HUES48 (cell line): ENCODE results near the gene TENT4A.
"Not testable (repeated sequence)": the region's sequence is repeated elsewhere in the genome, so short reads cannot be mapped to it uniquely, and the experiment has no call there.

Experiments
- H3K27ac ChIP-seq: one replicate; pipeline ENCODE4 v1.7.0; 2013; ENCODE audit warnings: low read depth, low read length, inconsistent platforms
- H3K27me3 ChIP-seq: 2 replicates; pipeline ENCODE4 v1.6.1; 2013; ENCODE audit warnings: mild to moderate bottlenecking, low read length; ENCODE audit not compliant: control insufficient read depth, insufficient read depth
- H3K36me3 ChIP-seq: 2 replicates; pipeline ENCODE4 v1.6.1; 2013; ENCODE audit warnings: low read length; ENCODE audit not compliant: control insufficient read depth, insufficient read depth
- H3K4me1 ChIP-seq: 2 replicates; pipeline ENCODE4 v1.6.1; 2013; ENCODE audit warnings: mild to moderate bottlenecking, low read length; ENCODE audit not compliant: control insufficient read depth, insufficient read depth
- H3K4me3 ChIP-seq: 2 replicates; pipeline ENCODE4 v1.5.1; 2013; ENCODE audit warnings: mild to moderate bottlenecking, low read depth, low read length
- H3K9ac ChIP-seq: 2 replicates; pipeline ENCODE4 v1.6.1; 2013; ENCODE audit warnings: mild to moderate bottlenecking, low read depth, low read length, moderate library complexity
- H3K9me3 ChIP-seq: 2 replicates; pipeline ENCODE4 v1.6.1; 2013; ENCODE audit warnings: low read length; ENCODE audit not compliant: control insufficient read depth, insufficient read depth

Gene TENT4A

DNA sequence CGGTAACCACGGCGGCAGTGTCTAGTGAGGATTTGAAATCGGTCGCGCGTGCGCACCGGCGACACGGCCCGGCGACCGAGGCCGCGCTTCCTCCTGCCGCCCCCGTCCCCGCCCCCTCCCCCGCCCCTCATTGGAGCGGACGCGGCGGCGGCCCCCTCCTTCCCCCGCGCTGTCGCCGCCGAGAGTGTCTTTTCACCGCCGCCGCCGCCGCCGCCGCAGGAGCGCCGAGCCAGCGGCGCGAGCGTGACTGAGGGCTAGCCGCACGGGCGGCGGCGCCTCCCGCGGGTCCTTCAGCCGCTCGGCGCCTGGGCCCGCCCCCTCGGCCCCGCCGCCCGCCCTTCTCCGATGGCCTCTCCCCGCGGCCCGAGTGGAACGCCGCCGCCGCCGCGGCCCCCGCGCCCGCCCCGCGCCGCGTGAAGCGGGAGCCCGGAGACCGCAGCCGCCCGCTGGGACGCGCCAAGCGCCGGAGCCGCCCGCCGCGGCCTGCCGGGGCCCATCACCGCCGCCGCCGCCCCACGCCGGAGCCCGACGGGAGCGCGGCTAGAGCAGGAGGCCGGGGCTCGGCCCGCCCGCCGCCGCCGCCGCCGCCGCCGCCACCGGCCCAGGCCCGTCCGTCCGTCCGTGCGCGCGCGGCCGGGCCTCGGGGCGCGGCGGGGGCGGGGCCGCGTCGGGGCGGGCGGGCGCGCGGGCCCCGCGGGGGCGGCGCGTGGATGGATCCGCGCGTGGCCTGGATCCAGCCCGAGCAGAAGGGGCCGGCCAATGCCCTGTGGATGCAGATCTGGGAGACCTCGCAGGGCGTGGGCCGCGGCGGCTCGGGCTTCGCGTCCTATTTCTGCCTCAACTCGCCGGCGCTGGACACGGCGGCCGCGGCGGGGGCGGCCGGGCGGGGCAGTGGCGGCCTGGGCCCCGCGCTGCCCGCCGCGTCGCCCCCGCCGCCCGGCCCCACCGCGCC is at the start of gene TENT4A:
Gene TENT4A, plus strand, starts transcription at position 159 of the 952 bp plus-strand sequence. Its CDS starts 552 bp downstream, at position 711.
- no peaks in the 10 kb centered on the region for H3K9me3 ChIP-seq
- peaks cover 8% of the 10 kb centered on the region; the same call in 1 of the 2 replicates for H3K27me3 ChIP-seq
- H3K4me1 ChIP-seq = peaks cover 20% of the 10 kb centered on the region
- peaks cover 8% of the 10 kb centered on the region; the same call in 1 of the 2 replicates for H3K36me3 ChIP-seq
- peak within 1 kb of the TSS; percentile 77 for H3K9ac ChIP-seq
- H3K27ac ChIP-seq = peak within 1 kb of the TSS; percentile 95
- H3K4me3 ChIP-seq = peak within 1 kb of the TSS; percentile 77

DNA sequence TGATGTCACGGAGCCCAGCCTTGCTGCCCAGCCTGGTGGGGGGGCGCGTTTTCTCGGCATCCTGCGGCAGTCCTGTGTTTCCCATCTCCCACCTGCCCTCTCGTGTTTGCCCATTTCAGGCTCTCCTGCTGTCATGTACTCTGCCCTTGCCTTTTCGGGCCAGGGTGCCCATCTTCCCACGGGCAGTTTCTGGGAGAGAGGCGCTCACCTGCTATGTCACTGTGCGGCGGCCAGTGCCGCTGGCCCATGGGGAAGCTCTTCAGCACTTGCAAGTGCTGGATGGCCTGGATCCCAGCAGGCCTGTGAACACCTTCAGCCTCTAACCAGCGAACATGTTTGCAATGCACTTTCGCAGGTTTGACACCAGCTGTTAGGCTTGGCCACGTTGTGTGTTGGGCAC is 46.5 kb upstream of the TENT4A start:
- Histone ChIP-seq H3K9ac (no peak overlapping the region), H3K9me3 (no peaks in the 10 kb centered on the region), H3K27me3 (no peaks in the 10 kb centered on the region), H3K4me1 (0 out of 2 replicates have a peak, but pooled peaks cover 3% of the 10 kb centered on the region), H3K36me3 (peaks cover 12% of the 10 kb centered on the region; the same call in 1 of the 2 replicates), H3K27ac (no peak overlapping the region), H3K4me3 (no peak overlapping the region)

DNA sequence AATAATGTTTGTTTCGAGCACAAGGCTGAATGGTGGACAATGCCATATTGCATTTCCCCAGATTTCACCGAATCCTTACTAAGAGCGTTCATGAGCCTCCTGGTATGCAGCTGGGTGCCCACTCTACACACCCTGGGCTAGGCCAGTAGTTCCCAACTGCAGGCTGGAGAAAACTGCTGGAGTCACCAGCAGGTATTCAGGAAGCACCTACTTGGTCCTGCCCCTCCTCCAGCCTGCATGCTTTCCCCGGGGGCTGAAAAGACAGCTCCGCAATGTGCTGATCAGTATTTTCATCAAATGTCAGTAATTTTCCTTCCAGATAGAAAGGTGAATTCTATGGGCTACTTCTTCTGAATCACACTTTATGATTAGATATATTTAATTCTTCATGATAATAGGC is 45.6 kb upstream of the TENT4A start:
- H3K9ac ChIP-seq = no peak overlapping the region
- H3K27me3 ChIP-seq = no peaks in the 10 kb centered on the region
- H3K4me3 ChIP-seq = no peak overlapping the region
- peaks cover 7% of the 10 kb centered on the region; the same call in 1 of the 2 replicates for H3K36me3 ChIP-seq
- H3K27ac ChIP-seq = no peak overlapping the region
- H3K4me1 ChIP-seq = 0 out of 2 replicates have a peak, but pooled peaks cover 3% of the 10 kb centered on the region
- H3K9me3 ChIP-seq = no peaks in the 10 kb centered on the region

DNA sequence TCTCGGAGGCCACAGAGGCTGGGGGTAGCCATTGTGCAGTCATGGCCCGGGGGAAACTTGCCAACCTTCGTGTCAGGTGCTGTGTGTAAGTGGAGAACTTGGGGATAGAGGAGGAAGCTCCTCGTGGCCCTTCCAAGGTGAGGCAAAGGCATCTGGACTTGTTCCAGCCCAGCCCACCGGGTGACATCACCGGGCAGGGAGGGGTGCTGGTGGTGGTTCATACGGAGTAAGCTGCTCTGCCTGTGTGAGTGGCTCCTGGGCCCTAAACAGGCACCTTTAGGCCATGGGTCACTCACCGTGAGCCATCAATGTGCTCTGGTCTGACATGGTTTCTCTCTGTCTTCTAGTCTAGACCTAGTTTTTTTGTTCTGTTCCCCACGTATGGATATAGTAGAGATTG is 44.5 kb upstream of the TENT4A start:
- not testable (repeated sequence) for H3K9ac ChIP-seq, H3K4me1 ChIP-seq, H3K27me3 ChIP-seq, H3K36me3 ChIP-seq, H3K27ac ChIP-seq, H3K4me3 ChIP-seq, H3K9me3 ChIP-seq

DNA sequence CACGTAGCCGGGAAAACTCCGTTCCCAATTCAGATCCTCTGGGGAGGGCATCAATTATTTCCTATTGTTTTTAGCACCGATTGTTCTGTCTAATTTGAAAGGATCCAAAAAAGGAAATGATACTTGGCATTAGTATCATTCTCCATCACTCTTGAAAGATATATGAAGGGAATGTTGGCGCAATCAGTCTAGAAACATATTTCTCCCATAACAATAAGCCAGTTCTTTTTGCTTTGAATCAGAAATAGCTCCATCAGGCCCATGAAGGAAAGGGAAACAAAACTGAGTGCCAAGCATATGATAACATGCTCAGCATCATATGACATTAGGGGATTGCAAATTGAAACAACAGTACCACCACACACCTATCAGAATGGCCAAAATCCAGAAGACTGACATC is 40.2 kb upstream of the TENT4A start:
- H3K4me3 ChIP-seq = no peak overlapping the region
- H3K36me3 ChIP-seq = no peaks in the 10 kb centered on the region
- H3K9ac ChIP-seq = no peak overlapping the region
- no peaks in the 10 kb centered on the region for H3K27me3 ChIP-seq
- H3K27ac ChIP-seq = no peak overlapping the region
- no peaks in the 10 kb centered on the region for H3K4me1 ChIP-seq
- H3K9me3 ChIP-seq = peaks cover 8% of the 10 kb centered on the region; the same call in 1 of the 2 replicates

DNA sequence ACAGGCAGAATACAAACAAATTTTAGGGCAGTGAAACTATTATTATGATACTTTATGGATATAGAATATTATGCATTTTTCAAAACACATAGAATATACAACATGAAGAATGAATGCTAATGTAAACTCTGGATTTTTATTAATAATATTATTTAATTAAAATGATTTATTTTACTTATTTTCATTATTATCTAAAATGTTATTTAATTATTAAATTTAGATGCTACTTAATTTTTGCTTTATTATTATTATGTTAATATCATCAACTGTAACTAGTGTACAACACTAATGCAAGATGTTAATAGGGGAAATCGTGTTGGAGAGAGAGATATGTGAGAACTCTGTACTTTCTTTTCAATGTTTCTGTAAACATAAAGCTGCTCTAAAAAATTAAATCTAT is 39.3 kb upstream of the TENT4A start:
- Histone ChIP-seq H3K4me3 (no peak overlapping the region), H3K27me3 (no peaks in the 10 kb centered on the region), H3K4me1 (no peaks in the 10 kb centered on the region), H3K9ac (no peak overlapping the region), H3K27ac (no peak overlapping the region), H3K36me3 (no peaks in the 10 kb centered on the region), H3K9me3 (peaks cover 8% of the 10 kb centered on the region; the same call in 1 of the 2 replicates)

DNA sequence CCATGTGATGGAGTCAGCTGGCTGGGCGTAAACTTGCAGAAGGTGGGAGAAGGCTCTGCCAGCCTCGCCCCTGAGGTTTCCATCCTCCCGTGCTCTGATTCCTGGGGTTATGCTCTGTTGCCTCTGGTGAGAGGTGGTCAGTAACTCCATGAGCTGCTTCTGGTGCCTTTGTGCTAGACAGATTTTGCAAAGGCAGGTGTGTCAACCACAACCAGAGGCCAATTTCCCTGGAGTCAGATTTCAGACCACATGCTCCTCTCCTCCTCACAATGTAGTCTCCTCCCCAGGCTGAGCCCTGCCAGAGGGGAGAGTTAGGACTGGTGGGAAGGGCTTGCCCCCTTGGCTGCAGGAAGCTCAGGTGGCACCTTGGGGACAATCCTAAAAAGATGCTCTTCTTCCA is 38.8 kb upstream of the TENT4A start:
- Histone ChIP-seq H3K36me3 (no peaks in the 10 kb centered on the region), H3K27me3 (no peaks in the 10 kb centered on the region), H3K9me3 (peaks cover 8% of the 10 kb centered on the region; the same call in 1 of the 2 replicates), H3K9ac (no peak overlapping the region), H3K4me1 (no peaks in the 10 kb centered on the region), H3K4me3 (no peak overlapping the region), H3K27ac (no peak overlapping the region)

DNA sequence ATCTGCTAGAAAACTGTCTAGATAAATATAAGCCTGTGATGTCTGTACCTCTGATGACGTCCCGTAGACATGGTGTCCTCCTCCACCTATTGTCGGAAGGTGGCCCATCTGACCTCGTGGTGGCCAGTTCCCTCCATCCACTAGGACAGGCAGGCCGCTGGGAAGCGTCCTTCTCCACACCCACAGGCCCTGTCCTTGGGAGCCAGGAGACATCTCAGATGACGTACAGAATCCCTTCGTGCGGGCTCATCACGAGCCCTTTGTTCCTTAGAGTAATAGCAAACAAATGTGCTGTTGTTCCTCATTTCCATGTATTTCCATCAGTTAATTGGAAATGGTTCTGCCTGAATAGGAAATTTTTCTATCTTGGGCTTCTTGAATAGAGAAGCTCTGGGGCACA is 38.3 kb upstream of the TENT4A start:
- no peak overlapping the region for H3K4me3 ChIP-seq
- H3K36me3 ChIP-seq = no peaks in the 10 kb centered on the region
- H3K9ac ChIP-seq = no peak overlapping the region
- no peaks in the 10 kb centered on the region for H3K4me1 ChIP-seq
- no peak overlapping the region for H3K27ac ChIP-seq
- H3K9me3 ChIP-seq = peaks cover 8% of the 10 kb centered on the region; the same call in 1 of the 2 replicates
- H3K27me3 ChIP-seq = no peaks in the 10 kb centered on the region

DNA sequence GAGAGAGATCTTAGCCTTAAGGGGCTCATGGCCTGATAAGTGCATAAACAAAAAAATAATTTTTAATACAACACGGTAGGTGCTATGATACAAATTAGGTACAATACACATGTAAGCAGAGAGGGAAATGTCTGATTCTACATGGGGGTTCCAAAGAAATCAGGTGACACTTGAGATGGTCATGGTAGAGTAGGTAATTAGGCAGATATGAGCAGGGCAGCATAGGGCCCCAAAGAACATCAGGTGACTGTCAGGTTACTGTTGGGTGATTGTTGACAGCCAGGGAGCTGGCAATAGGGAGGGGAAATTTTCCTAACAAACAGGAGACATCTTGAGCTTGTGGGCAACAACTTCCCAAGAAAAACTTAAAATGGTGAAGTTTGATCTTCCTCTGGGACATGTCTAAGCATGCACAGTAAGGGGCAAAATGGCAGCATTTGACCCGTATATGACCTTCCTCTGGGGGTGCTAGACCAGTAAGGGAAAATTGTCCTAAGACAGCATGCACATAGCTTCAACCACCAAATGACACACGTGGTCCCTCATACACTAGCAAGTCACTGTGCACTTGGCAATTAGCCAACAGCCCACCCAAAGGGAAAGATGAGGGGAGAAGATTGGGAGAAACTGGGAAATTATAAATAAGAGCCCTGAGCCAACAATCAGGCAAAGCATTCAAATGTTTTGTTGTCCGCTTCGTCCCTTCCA is 37.3 kb upstream of the TENT4A start:
- Histone ChIP-seq H3K27me3 (no peaks in the 10 kb centered on the region), H3K4me3 (no peak overlapping the region), H3K4me1 (no peaks in the 10 kb centered on the region)

DNA sequence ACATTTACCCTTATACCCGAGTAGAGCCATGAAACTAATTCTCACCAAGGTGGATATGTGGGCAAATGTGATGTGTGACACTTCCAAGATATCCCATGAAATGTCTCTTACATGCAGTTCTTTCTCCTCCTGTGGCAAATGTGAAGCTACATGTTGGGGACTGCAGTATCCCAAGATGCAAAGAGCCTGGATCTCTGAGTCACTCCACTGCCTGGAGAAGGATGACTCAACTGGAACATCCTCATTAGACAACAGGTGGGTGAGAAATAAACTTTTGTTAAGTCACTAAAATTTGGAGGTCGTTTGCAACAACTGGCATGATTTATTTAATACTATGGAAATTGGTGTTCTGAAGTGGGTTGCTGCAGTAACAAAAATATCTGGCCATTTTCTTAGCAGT is 36.5 kb upstream of the TENT4A start:
- H3K4me1 ChIP-seq = no peaks in the 10 kb centered on the region
- H3K9ac ChIP-seq = no peak overlapping the region
- no peaks in the 10 kb centered on the region for H3K27me3 ChIP-seq

More for the DNA sequence above, 37.3 kb upstream of the TENT4A start:
- H3K27ac ChIP-seq = no peak overlapping the region
- H3K36me3 ChIP-seq = no peaks in the 10 kb centered on the region
- H3K9me3 ChIP-seq = peaks cover 8% of the 10 kb centered on the region; the same call in 1 of the 2 replicates
- H3K9ac ChIP-seq = no peak overlapping the region

DNA sequence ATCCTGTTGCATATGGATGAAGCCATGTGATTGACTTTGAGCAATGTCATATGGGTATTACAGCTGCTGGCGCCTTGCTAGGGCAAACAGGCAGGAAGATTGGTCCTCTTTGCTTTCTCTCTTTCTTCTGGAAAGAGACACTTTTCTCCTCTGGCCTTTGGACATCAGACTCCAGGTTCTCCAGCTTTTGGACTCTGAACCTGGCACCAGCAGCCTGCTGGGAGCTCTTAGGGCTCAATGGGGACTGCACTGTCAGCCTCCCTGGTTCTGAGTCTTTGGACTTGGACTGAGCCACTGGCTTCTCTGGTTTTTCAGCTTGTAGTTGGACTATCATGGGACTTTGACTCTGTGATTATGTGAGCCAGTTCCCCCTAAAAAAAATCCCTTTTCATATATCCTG is 34.8 kb upstream of the TENT4A start:
- Histone ChIP-seq H3K4me3 (no peak overlapping the region), H3K27me3 (no peaks in the 10 kb centered on the region), H3K27ac (no peak overlapping the region), H3K9me3 (peaks cover 5% of the 10 kb centered on the region; the same call in 1 of the 2 replicates), H3K9ac (no peak overlapping the region), H3K4me1 (no peaks in the 10 kb centered on the region), H3K36me3 (no peaks in the 10 kb centered on the region)

More for the DNA sequence above, 36.5 kb upstream of the TENT4A start:
- Histone ChIP-seq H3K36me3 (no peaks in the 10 kb centered on the region), H3K27ac (no peak overlapping the region), H3K9me3 (peaks cover 8% of the 10 kb centered on the region; the same call in 1 of the 2 replicates), H3K4me3 (no peak overlapping the region)
